ENCODE data around the gene ACSBG1. TPM values are rescaled to one million over a fixed set of nuclear protein-coding genes. Genes with fewer than 3 reads are reported as not detected.

Gene ACSBG1
- total and polyA plus RNA-seq, 9 donors: 0.15 to 2.2 (median 0.45) TPM; not detected in 2

DNA sequence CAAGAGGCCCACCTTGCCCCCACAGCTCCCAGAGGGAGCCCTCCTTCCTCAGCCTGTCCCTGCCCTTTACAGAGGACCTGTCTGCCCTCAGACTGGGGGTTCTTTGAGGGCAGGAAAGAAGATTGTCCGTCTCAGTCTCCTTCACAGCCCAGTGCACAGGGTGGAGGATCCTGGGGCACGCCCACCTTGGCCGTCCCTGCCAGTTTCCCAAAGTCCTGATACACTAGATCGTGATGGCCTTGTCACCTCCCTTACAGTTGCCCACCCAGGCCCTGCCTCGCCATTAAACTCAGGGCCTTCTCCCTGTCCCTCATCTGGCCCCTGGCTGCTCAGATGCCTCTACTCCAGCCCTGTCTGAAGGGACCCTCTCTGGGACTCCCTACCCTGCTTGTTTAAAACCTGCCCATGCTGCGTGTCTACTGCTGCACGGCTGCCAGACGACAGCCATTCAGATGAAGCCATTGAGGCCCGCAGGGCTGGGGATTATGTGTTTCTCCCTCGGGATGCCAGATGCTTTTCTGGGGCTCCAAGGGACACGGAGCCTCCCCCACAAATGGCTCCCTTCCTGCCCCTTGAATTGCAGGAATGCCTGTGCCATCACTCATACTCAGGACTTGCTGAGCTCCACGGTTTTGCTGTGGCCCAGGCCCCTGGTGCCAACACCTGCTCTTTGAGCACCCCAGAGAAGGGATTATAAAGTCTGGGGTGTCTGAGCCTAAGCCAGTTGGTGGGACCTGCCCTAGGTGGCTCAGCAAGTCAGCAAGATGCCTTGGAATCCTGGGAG is 27.8 kb downstream of the ACSBG1 start:
- Histone ChIP-seq H3K36me3 (no peaks in the 10 kb centered on the region), H3K27me3 (no peaks in the 10 kb centered on the region), H3K4me1 (ENCODE audit: insufficient read depth) (peaks cover 19% of the 10 kb centered on the region), H3K27ac (no peak overlapping the region), H3K9me3 (no peaks in the 10 kb centered on the region), H3K4me3 (no peak overlapping the region)
- no peak for DNase-seq
- intact Hi-C loops (cut with DNase I): no loop called here
- WGBS, 3 donors: 64 to 67% (median 64%) methylated on average over 12 of the region's 12 CpGs
- TF ChIP-seq EP300 (IDR thresholded peaks at IDR 0.05): no peak
- TF ChIP-seq CTCF (IDR thresholded peaks at IDR 0.05): no peak
- no peak for TF ChIP-seq POLR2A (IDR thresholded peaks at IDR 0.05)

DNA sequence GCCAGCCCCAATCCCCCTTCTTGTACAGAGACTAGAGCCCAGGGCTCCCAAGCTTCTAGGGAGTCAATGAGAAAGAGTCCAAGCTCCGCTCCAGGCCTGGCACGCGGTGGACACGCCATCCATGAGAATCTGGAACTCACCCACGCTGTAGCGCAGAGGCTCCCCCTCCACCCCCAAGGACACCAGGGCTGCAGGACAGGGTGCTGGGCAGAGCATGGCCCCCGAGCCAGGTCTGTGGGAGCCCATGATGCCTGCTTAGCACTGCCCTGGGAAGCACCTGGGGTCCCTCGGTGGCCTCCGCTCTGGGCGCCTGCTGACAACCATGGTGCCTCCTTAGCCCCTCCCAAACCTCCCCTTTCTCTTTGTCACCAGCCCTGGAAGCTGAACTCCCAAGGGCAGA is 28.5 kb downstream of the ACSBG1 start:
- H3K4me1 ChIP-seq (ENCODE audit: insufficient read depth): peaks cover 19% of the 10 kb centered on the region
- H3K4me3 ChIP-seq: no peak overlapping the region
- DNase-seq: peak in 1 of 5 donors; percentile 50
- no peaks in the 10 kb centered on the region for H3K36me3 ChIP-seq
- H3K27ac ChIP-seq: no peak overlapping the region
- no peak for TF ChIP-seq EP300 (IDR thresholded peaks at IDR 0.05)
- TF ChIP-seq CTCF (IDR thresholded peaks at IDR 0.05): no peak
- no peak for TF ChIP-seq POLR2A (IDR thresholded peaks at IDR 0.05)
- H3K9me3 ChIP-seq: no peaks in the 10 kb centered on the region
- intact Hi-C loops (cut with DNase I): no loop called here
- 93 to 98% (median 96%) methylated on average over 10 of the region's 10 CpGs for WGBS, 3 donors
- no peaks in the 10 kb centered on the region for H3K27me3 ChIP-seq

DNA sequence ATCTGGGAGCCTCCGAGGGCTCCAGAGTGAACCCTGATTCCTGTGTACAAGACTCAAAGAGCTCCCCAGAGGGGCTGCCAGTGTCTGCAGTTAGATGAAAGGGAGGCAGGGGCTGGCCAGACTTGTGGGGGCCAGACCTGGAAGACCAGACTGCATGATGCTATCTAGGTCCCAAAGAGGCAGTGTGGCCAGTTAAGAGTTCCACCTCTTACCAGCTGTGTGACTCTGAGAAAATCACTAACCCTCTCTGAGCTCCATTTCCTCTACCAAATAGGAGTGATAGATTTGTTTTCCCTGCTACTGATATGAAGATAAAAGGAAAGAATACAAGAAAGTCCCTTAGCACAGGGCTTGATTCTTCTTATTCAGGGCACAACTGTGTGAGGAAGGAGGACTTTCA is 29.0 kb downstream of the ACSBG1 start:
- WGBS, 3 donors: 0 to 23% (median 20%) methylated on average over 1 of the region's 1 CpG
- no peaks in the 10 kb centered on the region for H3K27me3 ChIP-seq
- no peak for TF ChIP-seq POLR2A (IDR thresholded peaks at IDR 0.05)
- no peak for TF ChIP-seq EP300 (IDR thresholded peaks at IDR 0.05)
- TF ChIP-seq CTCF (IDR thresholded peaks at IDR 0.05): no peak
- H3K4me1 ChIP-seq (ENCODE audit: insufficient read depth): peaks cover 19% of the 10 kb centered on the region
- no peaks in the 10 kb centered on the region for H3K36me3 ChIP-seq
- H3K9me3 ChIP-seq: no peaks in the 10 kb centered on the region
- no peak for DNase-seq
- H3K4me3 ChIP-seq: no peak overlapping the region
- H3K27ac ChIP-seq: no peak overlapping the region
- intact Hi-C loops (cut with DNase I): no loop called here

DNA sequence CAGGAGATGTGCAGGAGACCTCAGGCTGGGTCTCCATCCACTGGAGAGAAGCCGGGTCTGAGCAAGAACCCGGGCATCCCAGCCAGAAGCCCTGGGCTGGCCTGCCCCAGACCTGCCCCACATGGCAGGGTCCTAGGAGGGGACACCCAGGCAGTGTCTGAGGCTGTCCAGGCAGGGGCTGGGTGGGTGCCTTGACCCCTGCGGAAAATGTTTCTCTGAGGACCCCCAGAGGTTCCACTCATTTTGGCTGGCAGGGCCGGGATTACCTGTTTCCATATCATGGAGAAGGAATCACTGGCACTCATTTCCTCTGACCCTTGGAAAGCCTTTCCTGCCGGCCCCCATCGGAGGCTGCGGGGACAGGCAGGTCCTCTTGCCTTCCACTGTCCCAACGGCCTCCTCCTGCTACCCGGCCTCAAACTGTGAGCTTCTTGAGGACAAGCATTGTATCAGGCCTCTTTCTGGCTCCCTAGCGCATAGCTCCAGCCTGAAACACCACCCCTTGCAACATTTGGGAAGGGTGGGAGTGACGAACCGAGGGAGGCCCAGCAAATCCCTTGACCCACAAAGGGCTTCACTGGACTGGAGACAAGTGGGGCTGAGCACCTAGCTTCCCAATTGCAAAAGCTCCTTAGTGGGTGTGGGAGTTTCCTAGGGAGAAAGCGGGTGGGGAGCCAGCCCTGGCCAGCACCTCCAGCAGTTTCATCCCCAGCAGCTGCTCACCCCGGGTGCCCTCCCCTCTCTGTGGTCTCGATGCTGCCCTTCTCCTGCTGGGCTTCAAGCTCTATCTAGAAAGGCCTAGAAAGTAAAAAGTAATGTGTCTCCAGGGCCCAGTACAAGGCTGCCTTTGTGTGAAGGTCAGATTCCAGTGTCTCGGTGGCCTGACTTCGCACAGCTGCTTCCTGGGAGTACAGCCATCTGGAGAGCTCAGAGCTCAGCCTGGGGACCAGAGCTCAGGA is 29.7 kb downstream of the ACSBG1 start:
- no peaks in the 10 kb centered on the region for H3K9me3 ChIP-seq
- intact Hi-C loops (cut with DNase I): no loop called here
- H3K27ac ChIP-seq: no peak overlapping the region
- H3K4me1 ChIP-seq (ENCODE audit: insufficient read depth): peaks cover 19% of the 10 kb centered on the region
- H3K27me3 ChIP-seq: no peaks in the 10 kb centered on the region
- 51 to 55% (median 52%) methylated on average over 16 to 17 of the region's 17 CpGs for WGBS, 3 donors
- TF ChIP-seq POLR2A (IDR thresholded peaks at IDR 0.05) (no peak), CTCF (IDR thresholded peaks at IDR 0.05) (no peak)
- no peak overlapping the region for H3K4me3 ChIP-seq
- no peaks in the 10 kb centered on the region for H3K36me3 ChIP-seq
- peak in 4 of 5 donors; percentile 33 to 72 (median 60) for DNase-seq

Data from ovary (tissue), 9 donors.